ENCODE data around the gene TPI1.
"Not testable (repeated sequence)": the region's sequence is repeated elsewhere in the genome, so short reads cannot be mapped to it uniquely, and the experiment has no call there.

Gene TPI1

DNA sequence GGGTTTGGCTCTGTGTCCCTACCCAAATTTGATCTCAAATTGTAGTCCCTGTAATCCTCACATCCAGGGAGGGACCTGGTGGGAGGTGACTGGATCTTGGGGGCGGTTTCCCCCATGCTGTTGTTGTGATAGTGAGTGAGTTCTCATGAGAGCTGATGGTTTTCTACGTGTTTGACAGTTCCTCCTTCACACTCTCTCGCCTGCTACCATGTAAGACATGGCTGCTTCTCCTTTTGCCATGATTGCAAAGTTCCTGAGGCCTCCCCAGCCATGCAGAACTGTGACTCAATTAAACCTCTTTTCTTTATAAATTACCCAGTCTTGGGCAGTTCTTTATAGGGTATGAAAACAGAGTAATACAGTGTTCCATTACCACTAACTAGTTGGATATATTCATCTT is 27.0 kb downstream of the TPI1 start:
- no peak for DNase-seq

DNA sequence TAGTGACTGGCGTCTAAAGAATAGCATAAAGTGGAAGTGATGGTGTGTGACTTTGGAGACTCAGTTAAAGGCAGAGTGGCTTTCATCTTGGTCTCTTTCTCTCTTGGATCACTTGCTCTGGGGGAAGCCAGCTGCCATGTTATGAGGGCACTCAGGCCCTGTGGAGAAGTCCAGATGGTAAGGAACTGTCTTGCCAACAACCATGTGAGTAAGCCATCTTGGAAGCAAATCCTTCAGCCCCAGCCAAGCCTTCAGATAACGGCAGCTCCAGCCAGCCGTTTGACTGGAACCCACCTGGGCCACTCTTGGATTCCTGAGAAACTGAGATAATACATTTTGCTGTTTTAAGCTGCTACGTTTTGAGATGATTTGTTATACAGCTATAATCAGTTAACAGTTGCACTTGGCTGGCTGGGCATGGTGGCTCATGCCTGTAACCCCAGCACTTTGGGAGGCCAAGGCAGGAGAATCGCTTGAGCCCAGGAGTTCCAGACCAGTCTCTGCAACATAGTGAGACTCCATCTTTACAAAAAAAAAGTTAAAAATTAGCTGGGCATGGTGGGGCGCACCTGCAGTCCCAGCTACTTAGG is 29.6 kb downstream of the TPI1 start:
- no peak for DNase-seq

DNA sequence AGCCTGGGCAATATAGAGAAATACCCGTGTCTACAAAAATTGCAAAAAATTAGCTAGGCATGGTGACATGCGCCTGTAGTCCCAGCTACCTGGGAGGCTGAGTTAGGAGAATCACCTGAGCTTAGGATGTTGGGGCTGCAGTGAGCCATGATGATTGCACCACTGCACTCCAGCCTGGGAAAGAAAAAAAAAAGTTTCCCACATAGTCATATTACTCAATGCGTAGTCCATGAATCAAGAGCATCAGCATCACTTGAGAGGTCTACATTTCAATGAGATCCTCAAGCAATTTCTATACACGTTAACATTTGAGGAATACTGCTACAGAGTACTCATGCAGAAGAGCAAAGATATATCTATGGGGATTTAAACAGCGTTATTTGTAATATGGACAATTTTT is 32.1 kb downstream of the TPI1 start:
- no peak for DNase-seq

DNA sequence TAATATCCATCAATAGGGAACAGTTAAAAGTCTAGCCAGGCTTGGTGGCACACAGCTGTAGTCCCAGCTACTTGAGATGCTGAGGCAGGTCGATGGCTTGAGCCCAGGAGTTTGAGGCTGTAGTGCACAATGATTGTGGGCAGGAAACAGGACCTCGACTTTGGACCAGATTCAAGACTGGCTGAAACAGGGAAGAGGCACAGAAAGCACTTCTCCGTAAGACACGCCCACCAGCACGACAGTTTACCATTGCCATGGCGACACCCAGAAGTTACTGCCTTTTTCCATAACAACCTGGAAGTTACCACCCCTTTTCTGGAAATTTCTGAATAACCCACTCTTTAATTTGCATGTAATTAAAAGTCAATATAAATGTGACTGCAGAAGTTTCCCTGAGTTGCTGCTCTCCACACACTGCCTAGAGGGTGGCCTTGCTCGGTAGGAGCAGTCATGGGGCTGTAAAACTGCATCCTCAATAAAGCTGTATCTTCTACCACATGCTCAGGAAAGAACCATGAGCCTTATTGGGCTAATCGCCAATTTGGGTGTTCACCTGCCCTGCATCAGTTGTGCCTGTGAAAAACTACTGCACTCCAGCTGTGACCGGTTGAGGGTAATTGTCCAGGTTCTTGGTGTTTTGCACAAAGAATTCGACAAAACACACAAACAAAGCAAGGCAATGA is 32.6 kb downstream of the TPI1 start:
- DNase-seq: no peak

DNA sequence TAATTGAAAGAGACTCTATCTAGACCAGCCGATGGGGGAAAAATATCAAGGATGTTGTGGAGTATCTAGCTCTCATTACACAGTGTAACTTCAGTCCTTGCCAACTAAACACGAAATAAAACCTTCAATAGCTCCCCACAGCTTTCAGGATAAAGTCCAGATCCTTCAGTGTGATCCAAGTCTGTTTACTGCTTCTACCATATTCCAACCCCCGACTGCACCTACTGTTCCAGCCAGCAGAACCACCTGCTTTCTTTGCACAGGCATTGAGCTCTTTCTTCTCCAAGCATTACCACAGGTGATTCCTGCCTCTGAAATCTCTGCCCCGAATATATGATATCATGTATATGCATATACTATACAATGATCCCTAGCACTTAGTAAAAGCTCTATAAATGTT is 35.1 kb downstream of the TPI1 start:
- no peak for DNase-seq

DNA sequence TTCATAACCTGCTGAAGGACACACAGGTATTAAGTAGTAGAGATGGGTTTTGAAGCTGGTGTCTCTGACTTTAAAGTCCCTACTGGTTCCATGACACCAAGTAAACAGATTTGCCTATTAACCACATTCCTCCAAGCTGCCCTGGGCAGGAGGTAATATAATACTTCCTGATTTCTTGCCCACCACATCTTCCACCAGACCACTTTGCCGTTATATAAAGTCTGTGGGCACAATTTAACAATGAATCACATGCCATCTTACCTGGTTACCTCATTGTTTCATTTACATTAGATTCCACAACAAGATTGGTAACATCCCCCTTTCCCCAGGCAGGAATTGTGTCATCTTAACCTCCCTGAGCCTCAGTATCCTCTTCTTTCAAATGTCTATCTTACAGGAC is 36.4 kb downstream of the TPI1 start:
- no peak for DNase-seq

DNA sequence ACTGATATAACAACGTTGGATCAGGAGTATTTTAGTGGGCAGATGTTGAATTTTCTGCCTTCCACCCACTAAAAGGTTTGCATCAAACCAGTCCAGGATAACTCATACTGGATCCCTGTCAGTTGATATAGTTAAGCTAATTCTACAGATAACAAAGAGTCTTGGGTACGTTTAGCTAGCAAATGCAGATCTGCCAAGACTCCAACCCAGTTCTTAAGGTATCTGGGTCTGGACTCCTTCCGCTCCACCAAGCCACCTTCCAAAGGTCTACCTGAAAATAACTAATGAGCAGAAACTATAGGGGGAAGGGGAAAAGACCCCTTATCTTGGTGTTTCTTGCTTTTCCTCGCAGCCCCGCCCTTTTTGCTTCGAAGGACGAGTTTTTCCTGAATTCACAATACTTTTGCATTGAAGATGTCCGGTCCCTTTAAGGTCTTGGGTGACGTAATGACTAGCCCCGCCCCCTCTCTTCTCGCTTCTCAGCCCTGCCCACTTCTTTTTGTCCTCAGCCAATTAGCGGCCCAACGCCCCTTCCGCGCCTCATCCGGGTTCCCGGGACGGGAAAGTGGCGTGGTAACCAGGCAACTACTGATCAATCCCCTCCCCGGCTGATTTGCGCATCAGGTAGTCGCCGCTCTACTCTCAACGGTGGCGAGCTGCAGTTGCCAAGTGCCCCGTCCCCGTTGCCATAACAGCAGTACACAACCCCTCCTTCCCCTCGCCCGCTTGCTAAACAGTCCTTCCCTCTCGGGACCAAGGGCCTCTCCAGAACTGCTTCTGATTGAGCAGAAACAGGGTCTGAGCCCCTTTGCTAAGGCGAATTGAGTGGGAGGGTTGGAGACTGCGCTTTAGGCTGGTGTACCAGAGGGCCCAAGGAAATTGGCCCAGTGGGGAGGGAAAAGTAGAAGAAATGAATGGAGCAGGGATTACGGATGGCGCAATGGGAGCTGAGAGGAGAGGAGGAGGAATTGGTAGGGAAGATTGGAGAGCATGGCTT is 37.2 kb downstream of the TPI1 start, which contains the start of gene LRRC23:
TSS of gene LRRC23 (plus strand) at position 543 of the 997 bp plus-strand sequence. CDS start 812 bp downstream, outside the sequence.
- DNase-seq: peak; percentile 94 to 96

DNA sequence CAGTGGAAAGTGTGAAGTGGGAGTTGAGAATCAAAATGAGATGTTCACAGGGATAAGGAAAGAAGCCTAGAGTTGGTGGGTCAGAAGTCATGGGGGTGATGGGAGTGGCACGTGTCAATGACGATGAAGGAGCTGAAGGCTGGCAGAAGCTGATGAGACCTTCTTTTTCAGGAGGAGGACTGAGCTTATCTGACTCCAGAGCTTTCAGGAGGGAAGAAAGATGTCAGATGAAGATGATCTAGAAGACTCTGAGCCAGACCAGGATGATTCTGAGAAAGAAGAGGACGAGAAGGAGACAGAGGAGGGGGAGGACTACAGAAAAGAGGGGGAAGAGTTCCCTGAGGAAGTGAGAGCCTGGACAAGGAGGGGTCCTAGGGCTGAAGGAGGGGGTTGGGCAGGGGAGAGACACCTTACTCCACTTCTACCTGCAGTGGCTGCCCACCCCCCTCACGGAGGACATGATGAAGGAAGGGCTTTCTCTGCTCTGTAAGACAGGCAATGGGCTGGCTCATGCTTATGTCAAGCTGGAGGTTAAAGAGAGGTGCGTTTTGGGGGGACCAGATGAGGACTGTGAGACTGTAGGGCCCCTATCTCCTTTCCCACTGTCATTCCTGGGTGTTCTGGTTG is 38.2 kb downstream of the TPI1 start:
- no peak for DNase-seq

DNA sequence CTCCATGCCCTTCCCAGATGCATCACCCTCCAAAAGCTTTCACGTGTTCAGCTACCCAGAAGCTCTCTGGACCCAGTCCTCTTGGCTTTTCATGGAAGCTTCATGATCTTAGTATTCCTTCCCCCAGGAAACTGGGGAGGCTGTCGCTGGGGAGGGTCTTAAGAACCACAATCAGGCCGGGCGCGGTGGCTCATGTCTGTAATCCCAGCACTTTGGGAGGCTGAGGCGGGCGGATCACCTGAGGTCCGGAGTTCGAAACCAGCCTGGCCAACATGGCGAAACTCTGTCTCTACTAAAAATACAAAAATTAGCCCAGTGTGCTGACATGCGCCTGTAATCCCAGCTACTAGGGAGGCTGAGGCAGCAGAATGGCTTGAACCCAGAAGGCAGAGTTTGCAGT is 40.8 kb downstream of the TPI1 start:
- not testable (repeated sequence) for DNase-seq

DNA sequence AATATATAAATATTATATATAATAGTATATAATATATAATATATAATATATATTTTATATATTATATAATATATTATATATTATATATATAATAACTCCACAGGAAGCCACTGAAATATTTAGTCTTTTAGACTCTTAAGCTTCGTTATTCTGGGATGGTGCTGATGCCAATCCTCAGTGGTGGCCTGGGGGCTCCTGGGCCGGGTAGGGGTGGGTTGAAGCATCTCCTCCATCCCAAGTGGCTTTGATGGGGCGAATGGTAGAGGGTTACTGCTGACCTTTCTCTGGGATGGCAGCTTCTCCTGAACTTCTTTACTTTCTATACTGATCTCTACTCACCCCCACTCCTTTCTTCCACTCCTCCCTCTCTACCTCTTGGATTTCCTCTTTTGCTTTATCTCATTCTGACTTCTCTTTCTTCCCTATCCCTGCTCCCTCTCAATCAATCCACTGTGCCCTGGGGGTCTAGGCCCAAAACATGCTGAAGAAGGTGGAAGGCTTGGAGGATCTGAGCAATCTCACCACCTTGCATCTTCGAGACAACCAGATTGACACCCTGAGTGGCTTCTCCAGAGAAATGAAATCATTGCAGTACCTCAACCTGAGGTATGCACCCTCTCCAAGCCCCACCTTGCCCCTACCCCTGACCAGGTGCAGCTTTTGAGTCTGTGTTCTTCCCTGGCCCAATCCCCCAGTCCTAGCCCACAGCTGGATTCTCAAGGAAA is 42.3 kb downstream of the TPI1 start:
- no peak for DNase-seq

DNA sequence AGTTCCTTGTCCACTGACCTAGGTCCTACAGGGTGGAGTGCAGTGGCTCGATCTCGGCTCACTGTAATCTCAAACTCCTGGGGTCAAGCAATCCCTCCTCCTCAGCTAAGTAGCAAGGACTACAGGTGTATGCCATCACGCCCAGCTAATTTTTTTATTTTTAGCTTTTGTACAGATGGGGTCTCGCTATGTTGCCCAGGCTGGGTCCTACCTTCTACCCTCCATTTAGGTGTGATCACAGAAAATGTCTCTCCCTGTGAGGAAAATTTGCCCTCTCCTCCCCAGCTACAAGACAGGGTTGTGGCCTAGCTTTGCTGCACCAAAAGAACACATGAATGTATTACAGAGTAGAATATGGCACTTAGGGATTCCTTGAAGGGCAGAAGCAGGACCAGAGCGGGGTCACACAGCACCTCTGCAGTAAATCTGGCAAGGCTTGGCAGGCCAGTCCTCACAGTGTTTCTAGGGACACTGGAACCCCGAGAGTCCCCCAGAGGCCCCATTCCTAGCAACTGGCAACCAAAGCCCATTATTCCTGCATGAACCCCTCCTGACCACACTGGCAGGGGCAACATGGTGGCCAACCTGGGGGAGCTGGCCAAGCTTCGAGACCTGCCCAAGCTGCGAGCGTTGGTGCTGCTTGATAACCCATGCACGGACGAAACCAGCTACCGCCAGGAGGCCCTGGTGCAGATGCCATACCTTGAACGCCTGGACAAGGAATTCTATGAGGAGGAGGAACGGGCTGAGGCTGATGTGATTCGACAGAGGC is 45.0 kb downstream of the TPI1 start:
- no peak for DNase-seq

DNA sequence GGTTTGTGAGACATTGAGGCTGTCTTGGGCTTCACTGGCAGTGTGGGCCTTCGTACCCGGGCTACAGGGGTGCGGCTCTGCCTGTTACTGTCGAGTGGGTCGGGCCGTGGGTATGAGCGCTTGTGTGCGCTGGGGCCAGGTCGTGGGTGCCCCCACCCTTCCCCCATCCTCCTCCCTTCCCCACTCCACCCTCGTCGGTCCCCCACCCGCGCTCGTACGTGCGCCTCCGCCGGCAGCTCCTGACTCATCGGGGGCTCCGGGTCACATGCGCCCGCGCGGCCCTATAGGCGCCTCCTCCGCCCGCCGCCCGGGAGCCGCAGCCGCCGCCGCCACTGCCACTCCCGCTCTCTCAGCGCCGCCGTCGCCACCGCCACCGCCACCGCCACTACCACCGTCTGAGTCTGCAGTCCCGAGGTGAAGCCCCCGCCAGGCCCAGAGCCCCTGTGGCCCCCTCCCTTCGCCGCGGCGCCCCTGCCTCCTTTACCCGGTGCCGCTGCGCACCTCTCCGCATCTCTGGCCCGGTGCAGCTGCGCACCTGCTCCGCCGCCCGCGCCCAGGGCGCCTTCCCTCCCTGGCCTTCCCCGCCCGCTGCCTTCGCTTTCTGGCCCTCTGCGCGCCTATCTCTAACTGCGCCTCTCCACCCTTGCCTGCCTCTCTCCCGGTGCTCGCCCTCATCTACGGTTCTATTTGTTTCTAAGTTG is 47.1 kb downstream of the TPI1 start, which contains the start of gene ENO2:
TSS of gene ENO2 (plus strand) at position 335 of the 701 bp plus-strand sequence. CDS start 1,253 bp downstream, outside the sequence.
- DNase-seq: peak; percentile 24 to 31

DNA sequence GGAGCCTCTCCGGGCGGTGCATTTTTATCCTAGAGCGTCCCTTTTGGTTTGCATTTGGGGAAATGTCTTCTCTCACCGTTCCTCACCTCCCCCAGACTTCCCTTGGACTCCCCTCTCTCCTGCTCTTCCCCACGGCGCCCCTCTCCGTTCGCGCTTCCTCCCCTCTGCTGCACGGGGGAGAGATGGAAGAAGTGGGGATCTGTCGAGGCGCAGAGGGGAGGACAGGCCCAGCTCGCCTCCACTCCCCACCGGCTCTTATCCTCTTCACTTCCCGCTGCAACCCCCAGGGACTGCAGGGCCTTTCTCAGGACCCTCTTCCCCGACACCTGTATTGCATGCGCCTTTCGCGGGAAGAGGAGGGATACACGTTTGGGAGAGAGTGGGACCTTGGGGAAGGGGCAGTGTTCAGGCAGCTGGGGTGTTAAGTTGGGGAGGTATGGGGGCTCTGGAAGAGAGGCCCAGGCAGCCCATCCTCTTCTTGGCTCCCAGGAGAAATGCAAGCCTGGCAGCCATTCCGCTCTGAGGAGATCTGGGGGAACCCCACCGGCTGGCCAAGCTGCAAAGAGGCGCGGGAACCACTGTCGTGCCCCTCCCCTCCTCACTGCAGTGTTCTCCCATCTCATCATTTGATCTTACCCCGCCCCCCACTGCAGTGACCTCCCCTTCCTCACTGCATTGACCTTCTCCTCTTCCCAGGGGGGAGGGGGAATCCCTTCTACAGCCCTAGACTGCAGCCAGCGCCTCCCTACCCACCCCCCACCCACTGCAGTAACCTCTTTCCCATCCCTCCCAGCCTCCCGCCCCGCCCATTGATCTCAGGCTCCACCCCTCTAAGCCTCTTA is 47.8 kb downstream of the TPI1 start:
- peak; percentile 31 to 34 for DNase-seq

DNA sequence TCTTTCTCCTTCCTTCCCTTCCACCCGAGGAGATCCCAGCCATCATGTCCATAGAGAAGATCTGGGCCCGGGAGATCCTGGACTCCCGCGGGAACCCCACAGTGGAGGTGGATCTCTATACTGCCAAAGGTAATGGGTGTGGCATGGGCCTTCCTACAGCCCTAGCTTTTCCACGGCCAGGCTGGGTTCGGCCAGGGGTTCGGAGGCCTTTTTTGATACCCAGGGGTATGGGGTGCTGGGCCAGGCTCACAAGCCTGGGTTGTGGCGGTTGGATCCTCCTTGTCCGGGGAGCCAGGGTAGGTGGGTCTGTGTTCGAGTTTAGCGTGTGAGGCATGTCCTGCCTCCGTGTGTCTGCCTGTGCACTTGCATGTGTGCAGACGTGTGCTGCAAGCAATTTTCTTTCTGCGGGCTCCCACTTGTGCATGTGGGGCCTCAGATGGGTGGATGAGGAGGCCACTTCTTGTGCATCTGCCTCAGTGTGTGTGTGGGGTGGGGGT is 48.5 kb downstream of the TPI1 start:
- no peak for DNase-seq

DNA sequence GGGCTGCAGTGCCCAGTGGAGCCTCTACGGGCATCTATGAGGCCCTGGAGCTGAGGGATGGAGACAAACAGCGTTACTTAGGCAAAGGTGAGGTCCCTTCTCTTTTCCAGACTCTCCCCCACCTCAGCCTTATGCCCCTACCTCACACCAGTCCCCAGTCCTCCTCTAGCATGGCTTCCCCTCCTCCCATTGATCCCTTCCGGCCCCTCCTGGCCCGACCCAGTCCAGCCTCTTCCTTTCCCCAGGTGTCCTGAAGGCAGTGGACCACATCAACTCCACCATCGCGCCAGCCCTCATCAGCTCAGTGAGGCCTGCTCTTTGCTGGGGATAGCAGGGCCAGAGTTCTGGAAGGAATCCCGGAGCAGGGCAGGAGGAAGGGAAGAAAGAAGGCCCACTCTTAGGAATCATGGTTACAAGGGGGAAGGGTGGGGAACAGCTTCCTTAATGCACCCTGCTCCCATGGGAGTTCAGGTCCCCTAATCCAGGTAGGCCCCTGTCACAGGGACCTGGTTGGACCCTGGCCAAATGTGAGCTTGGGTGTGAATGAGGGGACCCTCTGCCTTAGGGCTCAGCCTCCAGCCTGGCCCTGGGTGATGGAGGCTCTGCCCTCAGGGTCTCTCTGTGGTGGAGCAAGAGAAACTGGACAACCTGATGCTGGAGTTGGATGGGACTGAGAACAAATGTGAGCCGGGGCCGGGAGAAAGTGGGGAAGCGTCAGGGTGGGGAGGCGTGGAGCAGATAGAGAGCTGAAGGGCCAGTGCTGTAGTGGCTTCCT is 49.3 kb downstream of the TPI1 start:
- no peak for DNase-seq

DNA sequence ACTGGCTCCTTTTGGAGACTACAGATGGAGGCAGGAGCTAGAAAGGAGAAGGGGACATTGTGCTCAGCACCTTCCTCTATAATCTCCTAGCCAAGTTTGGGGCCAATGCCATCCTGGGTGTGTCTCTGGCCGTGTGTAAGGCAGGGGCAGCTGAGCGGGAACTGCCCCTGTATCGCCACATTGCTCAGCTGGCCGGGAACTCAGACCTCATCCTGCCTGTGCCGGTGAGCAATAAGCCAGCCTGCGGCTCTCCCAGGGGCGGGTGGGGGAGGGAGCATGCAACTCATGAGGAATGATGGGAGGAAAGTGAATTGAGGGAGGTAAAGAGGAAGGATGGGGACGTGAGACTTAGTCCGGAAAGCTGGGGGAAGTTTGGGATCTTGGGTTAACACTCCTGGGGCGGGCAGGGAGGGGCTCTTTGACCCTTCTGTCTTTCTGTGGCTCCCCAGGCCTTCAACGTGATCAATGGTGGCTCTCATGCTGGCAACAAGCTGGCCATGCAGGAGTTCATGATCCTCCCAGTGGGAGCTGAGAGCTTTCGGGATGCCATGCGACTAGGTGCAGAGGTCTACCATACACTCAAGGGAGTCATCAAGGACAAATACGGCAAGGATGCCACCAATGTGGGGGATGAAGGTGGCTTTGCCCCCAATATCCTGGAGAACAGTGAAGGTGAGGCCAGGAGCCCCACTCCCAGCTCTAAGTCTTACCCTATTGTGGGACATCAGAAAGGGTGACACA is 50.3 kb downstream of the TPI1 start:
- DNase-seq: no peak

DNA sequence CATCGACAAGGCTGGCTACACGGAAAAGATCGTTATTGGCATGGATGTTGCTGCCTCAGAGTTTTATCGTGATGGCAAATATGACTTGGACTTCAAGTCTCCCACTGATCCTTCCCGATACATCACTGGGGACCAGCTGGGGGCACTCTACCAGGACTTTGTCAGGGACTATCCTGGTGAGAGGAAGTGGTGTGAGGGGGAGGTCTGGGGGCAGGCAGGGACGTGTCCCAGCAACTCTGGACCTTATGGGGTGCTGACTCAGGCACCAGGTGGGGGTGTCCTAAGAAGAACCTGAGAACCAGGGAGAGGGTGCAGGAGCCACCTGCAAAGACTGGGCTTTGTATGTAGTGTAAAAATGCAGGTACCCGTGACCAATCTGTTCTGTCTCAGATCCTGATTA is 52.3 kb downstream of the TPI1 start:
- no peak for DNase-seq
